Breast epithelium (tissue), 3 donors: ENCODE data around the gene GSX1.

ENCODE experiments used
- POLR2A ChIP-seq: fragments of 450-650 bp; IDR thresholded peaks from one replicate; pipeline ENCODE4 v1.6.1; 2016; ENCODE audit warnings: antibody characterized with exemption, mild to moderate bottlenecking, moderate library complexity
- TF ChIP-seq, protein P1 (sequence below), 3 donors: fragments of 450-650 bp; IDR thresholded peaks; one replicate each; pipeline ENCODE4 v1.5.1; 2016 to 2017; ENCODE audit warnings: antibody characterized with exemption in 3 of 3, mild to moderate bottlenecking in 3 of 3, moderate library complexity in 3 of 3

- TF ChIP-seq, protein P1, sequence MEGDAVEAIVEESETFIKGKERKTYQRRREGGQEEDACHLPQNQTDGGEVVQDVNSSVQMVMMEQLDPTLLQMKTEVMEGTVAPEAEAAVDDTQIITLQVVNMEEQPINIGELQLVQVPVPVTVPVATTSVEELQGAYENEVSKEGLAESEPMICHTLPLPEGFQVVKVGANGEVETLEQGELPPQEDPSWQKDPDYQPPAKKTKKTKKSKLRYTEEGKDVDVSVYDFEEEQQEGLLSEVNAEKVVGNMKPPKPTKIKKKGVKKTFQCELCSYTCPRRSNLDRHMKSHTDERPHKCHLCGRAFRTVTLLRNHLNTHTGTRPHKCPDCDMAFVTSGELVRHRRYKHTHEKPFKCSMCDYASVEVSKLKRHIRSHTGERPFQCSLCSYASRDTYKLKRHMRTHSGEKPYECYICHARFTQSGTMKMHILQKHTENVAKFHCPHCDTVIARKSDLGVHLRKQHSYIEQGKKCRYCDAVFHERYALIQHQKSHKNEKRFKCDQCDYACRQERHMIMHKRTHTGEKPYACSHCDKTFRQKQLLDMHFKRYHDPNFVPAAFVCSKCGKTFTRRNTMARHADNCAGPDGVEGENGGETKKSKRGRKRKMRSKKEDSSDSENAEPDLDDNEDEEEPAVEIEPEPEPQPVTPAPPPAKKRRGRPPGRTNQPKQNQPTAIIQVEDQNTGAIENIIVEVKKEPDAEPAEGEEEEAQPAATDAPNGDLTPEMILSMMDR (IDR thresholded peaks at IDR 0.05) = no peak
- TF ChIP-seq POLR2A = no peak
Measured at GRCh38 chr13:27810461-27810860, 18.2 kb downstream of the GSX1 start.
